ENCODE data around the gene MED17.
"Not testable (repeated sequence)": the region's sequence is repeated elsewhere in the genome, so short reads cannot be mapped to it uniquely, and the experiment has no call there.

DNA sequence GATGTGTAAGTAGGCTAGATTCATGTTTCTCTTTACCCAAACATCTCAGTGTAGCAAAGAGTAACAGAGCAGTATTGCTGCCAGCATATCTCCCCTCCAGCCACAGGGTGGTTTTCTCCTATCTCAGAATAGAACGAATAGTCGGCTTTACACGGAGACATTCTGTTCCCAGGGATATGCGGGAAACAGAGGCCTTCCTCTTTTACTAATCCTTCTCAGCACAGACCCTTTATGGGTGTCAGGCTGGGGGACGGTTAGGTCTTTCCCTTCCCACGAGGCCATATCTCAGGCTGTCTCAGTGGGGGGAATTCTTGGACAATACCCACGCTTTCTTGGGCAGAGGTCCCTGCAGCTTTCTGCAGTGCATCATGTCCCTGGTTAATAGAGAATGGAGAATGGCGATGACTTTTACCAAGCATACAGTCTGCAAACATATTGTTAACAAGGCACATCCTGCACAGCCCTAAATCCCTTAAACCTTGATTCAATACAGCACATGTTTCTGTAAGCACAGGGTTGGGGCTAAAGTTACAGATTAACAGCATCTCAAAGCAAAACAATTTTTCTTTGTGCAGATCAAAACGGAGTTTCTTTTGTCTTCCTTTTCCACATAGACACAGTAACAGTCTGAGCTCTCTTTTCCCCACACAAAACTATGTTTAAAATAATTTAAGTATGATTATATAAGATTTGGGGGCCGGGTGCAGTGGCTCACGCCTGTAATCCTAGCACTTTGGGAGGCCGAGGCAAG, 38.9 kb upstream of the MED17 start:
- TF ChIP-seq SUZ12 (IDR thresholded peaks at IDR 0.05; ENCODE audit: extremely low read depth, insufficient read depth, insufficient read length); YY1 (IDR thresholded peaks at IDR 0.05; ENCODE audit: insufficient read depth, insufficient read length); ZNF274 (IDR thresholded peaks at IDR 0.05; ENCODE audit: low read depth, low read length): not testable (repeated sequence)
